Activated CD8-positive, alpha-beta memory T cell treated with anti-CD3 and anti-CD28 coated beads, Interleukin-2, amount 50 U/mL, for 1 hour (primary cell): Measurements from ENCODE around the gene NAGLU.
"Not testable (repeated sequence)": the region's sequence is repeated elsewhere in the genome, so short reads cannot be mapped to it uniquely, and the experiment has no call there.

Experiments
- DNase-seq: peaks from one replicate; pipeline ENCODE4 v3.0.0-alpha.2; 2020; ENCODE audit errors: extremely low read depth

NAGLU gene

GRCh38 chr17:42521036-42521435 is 15.0 kb upstream of the NAGLU start:
- DNase-seq, result no peak

- DNase-seq, result no peak
These were observed 14.3 kb upstream of the NAGLU start for GRCh38 chr17:42521666-42522262.

- DNase-seq, result no peak
These were observed 13.7 kb upstream of the NAGLU start for GRCh38 chr17:42522263-42522790.

GRCh38 chr17:42522798-42523278 is 13.2 kb upstream of the NAGLU start:
- no peak for DNase-seq

- no peak for DNase-seq
These were observed 10.8 kb upstream of the NAGLU start for GRCh38 chr17:42525221-42525620.

GRCh38 chr17:42526031-42526444 is 10.0 kb upstream of the NAGLU start:
- no peak for DNase-seq

GRCh38 chr17:42527932-42528331 is 8.1 kb upstream of the NAGLU start:
- DNase-seq, result no peak

GRCh38 chr17:42529061-42529460 is 7.0 kb upstream of the NAGLU start:
- no peak for DNase-seq

GRCh38 chr17:42530952-42531454 is 5.0 kb upstream of the NAGLU start:
- DNase-seq, result no peak

- no peak for DNase-seq
These were observed 4.3 kb upstream of the NAGLU start for GRCh38 chr17:42531455-42532354.

GRCh38 chr17:42535155-42536047 is 640 bp upstream of the NAGLU start:
- no peak for DNase-seq

GRCh38 chr17:42536372-42537155 is 523 bp downstream of the NAGLU start:
- DNase-seq, result no peak

- no peak for DNase-seq
These were observed 1.2 kb downstream of the NAGLU start for GRCh38 chr17:42537156-42537805.

- no peak for DNase-seq
These were observed 1.9 kb downstream of the NAGLU start for GRCh38 chr17:42537826-42538451.

- DNase-seq, result no peak
These were observed 2.4 kb downstream of the NAGLU start for GRCh38 chr17:42538482-42538881.

- DNase-seq, result not testable (repeated sequence)
These were observed 4.5 kb downstream of the NAGLU start for GRCh38 chr17:42540558-42540957.

GRCh38 chr17:42541041-42541833 is 5.2 kb downstream of the NAGLU start:
- no peak for DNase-seq

- no peak for DNase-seq
These were observed 7.4 kb downstream of the NAGLU start for GRCh38 chr17:42543190-42544079.
